GM12874 (cell line): Measurements from ENCODE around the gene RTN4R.

Source experiments
- CTCF ChIP-seq: IDR thresholded peaks from 2 replicates; pipeline ENCODE4 v1.5.1; 2011; ENCODE audit warnings: low read depth, mild to moderate bottlenecking, control low read depth, low read length, moderate library complexity; ENCODE audit not compliant: insufficient read depth

RTN4R gene

GRCh38 chr22:20247010-20247505, 21.1 kb downstream of the RTN4R start:
- no peak for TF ChIP-seq CTCF

- TF ChIP-seq CTCF: no peak
These were observed 21.6 kb downstream of the RTN4R start for GRCh38 chr22:20246368-20247009.

- TF ChIP-seq CTCF: no peak
These were observed 22.3 kb downstream of the RTN4R start for GRCh38 chr22:20245577-20246367.

- no peak for TF ChIP-seq CTCF
These were observed 23.2 kb downstream of the RTN4R start for GRCh38 chr22:20244691-20245576.

- no peak for TF ChIP-seq CTCF
These were observed 23.9 kb downstream of the RTN4R start for GRCh38 chr22:20244250-20244648.

GRCh38 chr22:20243537-20244249, 24.4 kb downstream of the RTN4R start:
- no peak for TF ChIP-seq CTCF
